ENCODE measurements around the gene SENP7.
"Not testable (repeated sequence)": the region's sequence is repeated elsewhere in the genome, so short reads cannot be mapped to it uniquely, and the experiment has no call there.

SENP7 gene

GRCh38 chr3:101544161-101544850 is 31.3 kb upstream of the SENP7 start:
- H3K4me3 ChIP-seq (ENCODE audit: control insufficient read depth, low read depth, low read length), result no peak overlapping the region
- no peak for DNase-seq (ENCODE audit: low read depth)
- no peak for TF ChIP-seq CTCF (conservative IDR thresholded peaks at IDR 0.05; ENCODE audit: control insufficient read depth, insufficient read depth, low read depth, low read length)

GRCh38 chr3:101542957-101543356 is 29.9 kb upstream of the SENP7 start:
- H3K4me3 ChIP-seq (ENCODE audit: control insufficient read depth, low read depth, low read length), result no peak overlapping the region
- no peak for DNase-seq (ENCODE audit: low read depth)
- TF ChIP-seq CTCF (conservative IDR thresholded peaks at IDR 0.05; ENCODE audit: control insufficient read depth, insufficient read depth, low read depth, low read length), result no peak

GRCh38 chr3:101536955-101537354 is 23.9 kb upstream of the SENP7 start:
- not testable (repeated sequence) for H3K4me3 ChIP-seq (ENCODE audit: control insufficient read depth, low read depth, low read length)

GRCh38 chr3:101536266-101536665 is 23.3 kb upstream of the SENP7 start:
- no peak for DNase-seq (ENCODE audit: low read depth)
- no peak for TF ChIP-seq CTCF (conservative IDR thresholded peaks at IDR 0.05; ENCODE audit: control insufficient read depth, insufficient read depth, low read depth, low read length)

More at GRCh38 chr3:101536955-101537354, 23.9 kb upstream of the SENP7 start:
- DNase-seq (ENCODE audit: low read depth), result not testable (repeated sequence)

GRCh38 chr3:101535221-101535620 is 22.2 kb upstream of the SENP7 start:
- H3K4me3 ChIP-seq (ENCODE audit: control insufficient read depth, low read depth, low read length), result no peak overlapping the region
- DNase-seq (ENCODE audit: low read depth), result no peak
- no peak for TF ChIP-seq CTCF (conservative IDR thresholded peaks at IDR 0.05; ENCODE audit: control insufficient read depth, insufficient read depth, low read depth, low read length)

More at GRCh38 chr3:101536266-101536665, 23.3 kb upstream of the SENP7 start:
- H3K4me3 ChIP-seq (ENCODE audit: control insufficient read depth, low read depth, low read length), result no peak overlapping the region

GRCh38 chr3:101533603-101533968 is 20.6 kb upstream of the SENP7 start:
- DNase-seq (ENCODE audit: low read depth), result no peak
- TF ChIP-seq CTCF (conservative IDR thresholded peaks at IDR 0.05; ENCODE audit: control insufficient read depth, insufficient read depth, low read depth, low read length), result no peak
- H3K4me3 ChIP-seq (ENCODE audit: control insufficient read depth, low read depth, low read length), result no peak overlapping the region

- DNase-seq (ENCODE audit: low read depth), result no peak
- no peak for TF ChIP-seq CTCF (conservative IDR thresholded peaks at IDR 0.05; ENCODE audit: control insufficient read depth, insufficient read depth, low read depth, low read length)
- no peak overlapping the region for H3K4me3 ChIP-seq (ENCODE audit: control insufficient read depth, low read depth, low read length)
Measured at GRCh38 chr3:101532783-101533602, 20.0 kb upstream of the SENP7 start.
